HepG2 (cell line): ENCODE measurements around the gene SETD2. TPM values are rescaled to one million over a fixed set of nuclear protein-coding genes. Genes with fewer than 3 reads are reported as not detected.

Experiments
- CTCF ChIP-seq: sonication (generic); formaldehyde crosslinking; IDR thresholded peaks from 2 replicates; pipeline ENCODE4 v1.5.0; 2020; ENCODE audit warnings: mild to moderate bottlenecking, missing genetic modification reagents, moderate library complexity
- GMEB2 ChIP-seq: IDR thresholded peaks from 2 replicates; pipeline ENCODE4 v1.6.1; 2016; ENCODE audit warnings: missing biosample characterization, missing genetic modification reagents, low read depth
- HDAC1 ChIP-seq: sonication (generic); formaldehyde crosslinking; IDR thresholded peaks from 2 replicates; pipeline ENCODE4 v1.5.1; 2020; ENCODE audit warnings: mild to moderate bottlenecking, missing genetic modification reagents
- HIVEP1 ChIP-seq: sonication (generic); formaldehyde crosslinking; IDR thresholded peaks from 2 replicates; pipeline ENCODE4 v1.4.0; 2020; ENCODE audit warnings: mild to moderate bottlenecking, missing genetic modification reagents
- JUNB ChIP-seq: sonication (generic); formaldehyde crosslinking; IDR thresholded peaks from 2 replicates; pipeline ENCODE4 v1.8.0; 2022; ENCODE audit warnings: missing genetic modification reagents, mild to moderate bottlenecking, borderline replicate concordance
- MED8 ChIP-seq: sonication (generic); formaldehyde crosslinking; IDR thresholded peaks from 2 replicates; pipeline ENCODE4 v1.8.1; 2023; ENCODE audit warnings: mild to moderate bottlenecking, missing genetic modification reagents; ENCODE audit not compliant: insufficient replicate concordance
- MIER3 ChIP-seq: IDR thresholded peaks from 2 replicates; pipeline ENCODE4 v1.6.1; 2016; ENCODE audit warnings: missing compliant biosample characterization, borderline replicate concordance
- MTF1 ChIP-seq: sonication (generic); formaldehyde crosslinking; IDR thresholded peaks from 2 replicates; pipeline ENCODE4 v1.5.0; 2020; ENCODE audit warnings: missing genetic modification reagents
- NR2F1 ChIP-seq, 2 experiments: fragments of 450-650 bp in 1 of 2; formaldehyde crosslinking in 1 of 2; IDR thresholded peaks; 2 replicates each; pipeline versions ENCODE4 v1.5.0 to v1.6.1; 2016 to 2020; ENCODE audit warnings: mild to moderate bottlenecking in 1 of 2, missing compliant biosample characterization in 1 of 2, missing genetic modification reagents in 1 of 2, moderate library complexity in 1 of 2
- PPARG ChIP-seq: conservative IDR thresholded peaks from 2 replicates; pipeline ENCODE4 v1.6.1; 2016; ENCODE audit warnings: missing biosample characterization, missing genetic modification reagents
- RCOR2 ChIP-seq: IDR thresholded peaks from 2 replicates; pipeline ENCODE4 v1.6.1; 2016; ENCODE audit warnings: missing biosample characterization, missing genetic modification reagents
- SKIL ChIP-seq: sonication (generic); formaldehyde crosslinking; IDR thresholded peaks from 2 replicates; pipeline ENCODE4 v1.8.0; 2022; ENCODE audit warnings: missing genetic modification reagents, mild to moderate bottlenecking, moderate library complexity, borderline replicate concordance
- SRF ChIP-seq: IDR thresholded peaks from 2 replicates; pipeline ENCODE4 v1.6.1; 2011; ENCODE audit warnings: mild to moderate bottlenecking, low read depth, low read length, moderate library complexity
- SRSF9 ChIP-seq: fragments of 200-400 bp; formaldehyde crosslinking; IDR thresholded peaks from 2 replicates; pipeline ENCODE4 v1.6.1; 2018; ENCODE audit warnings: borderline replicate concordance, mild to moderate bottlenecking, low read depth, low read length; ENCODE audit not compliant: insufficient read depth, poor library complexity, severe bottlenecking
- THAP8 ChIP-seq: sonication (generic); formaldehyde crosslinking; IDR thresholded peaks from 2 replicates; pipeline ENCODE4 v1.5.1; 2020; ENCODE audit warnings: missing genetic modification reagents, mild to moderate bottlenecking, borderline replicate concordance
- ZBTB49 ChIP-seq: sonication (generic); formaldehyde crosslinking; IDR thresholded peaks from 2 replicates; pipeline ENCODE4 v1.4.0; 2020; ENCODE audit warnings: missing genetic modification reagents, borderline replicate concordance
- ZNF18 ChIP-seq: sonication (generic); formaldehyde crosslinking; IDR thresholded peaks from 2 replicates; pipeline ENCODE4 v1.8.0; 2022; ENCODE audit warnings: mild to moderate bottlenecking, missing genetic modification reagents; ENCODE audit not compliant: insufficient replicate concordance
- ZNF317 ChIP-seq: sonication (generic); formaldehyde crosslinking; IDR thresholded peaks from 2 replicates; pipeline ENCODE4 v1.5.0; 2020; ENCODE audit warnings: mild to moderate bottlenecking, missing genetic modification reagents
- polyA plus RNA-seq, 8 experiments: library from polyadenylated mRNA; depleted of rRNA in 3 of 8; stranded (reverse) in 7 of 8; unstranded in 1 of 8; fragments of >200 nt; fragmentation: Illumina TruSeq in 4 of 8; extraction: Trizol in 4 of 8; gene quantifications; 2 replicates each; pipeline versions ENCODE4 v1.2.1 to v1.2.3, GENCODE V29; 2011 to 2016; ENCODE audit warnings: low read depth in 4 of 8, missing spikeins in 1 of 8, mixed read lengths in 1 of 8; ENCODE audit not compliant: insufficient read depth in 1 of 8
- total RNA-seq, 5 experiments: library from RNA; depleted of rRNA; stranded (reverse); fragments of >200 nt; fragmentation: Illumina TruSeq; extraction: Trizol; gene quantifications; 2 replicates each; pipeline ENCODE4 v1.2.3, GENCODE V29; 2016; ENCODE audit warnings: low read depth in 1 of 5

The SETD2 gene
- total and polyA plus RNA-seq, 2 of the 13 experiments (the other 11 are each of a cell fraction or from before 2014, with no cell fraction given) = 14.2 to 24.2 TPM

GRCh38 chr3:46970391-46971091 is 193.4 kb downstream of the SETD2 start (continued):
- peak; percentile 22 for TF ChIP-seq CTCF (CRISPR knock-in tag)
- TF ChIP-seq MTF1 (CRISPR knock-in tag) = no peak
- TF ChIP-seq HDAC1 (CRISPR knock-in tag) = peak; percentile 90
- TF ChIP-seq SRF = no peak
- TF ChIP-seq ZNF18 = peak; percentile 15
- peak; percentile 96 for TF ChIP-seq SKIL (CRISPR knock-in tag)
- peak; percentile 88 for TF ChIP-seq RCOR2 (CRISPR knock-in tag)
- TF ChIP-seq MIER3 = peak; percentile 70; the same call in 1 of the 2 replicates
- TF ChIP-seq ZNF317 (CRISPR knock-in tag) = peak; percentile 46; the same call in 1 of the 2 replicates
- TF ChIP-seq SRSF9 = no peak
- TF ChIP-seq GMEB2 = no peak
- TF ChIP-seq NR2F1 (CRISPR knock-in tag; IDR thresholded peaks at IDR 0.05) = peak; percentile 88 to 93
- TF ChIP-seq THAP8 (CRISPR knock-in tag) = no peak
- no peak for TF ChIP-seq JUNB
- TF ChIP-seq PPARG = peak; percentile 96
- TF ChIP-seq ZBTB49 (CRISPR knock-in tag) = no peak
- TF ChIP-seq MED8 (CRISPR knock-in tag) = no peak
- no peak for TF ChIP-seq HIVEP1
